ENCODE data around the gene ULK2.
A peak's percentile ranks its signal among the peaks of the same experiment; 100 is the strongest.
"Not testable (repeated sequence)": the region's sequence is repeated elsewhere in the genome, so short reads cannot be mapped to it uniquely, and the experiment has no call there.

Gene ULK2

DNA sequence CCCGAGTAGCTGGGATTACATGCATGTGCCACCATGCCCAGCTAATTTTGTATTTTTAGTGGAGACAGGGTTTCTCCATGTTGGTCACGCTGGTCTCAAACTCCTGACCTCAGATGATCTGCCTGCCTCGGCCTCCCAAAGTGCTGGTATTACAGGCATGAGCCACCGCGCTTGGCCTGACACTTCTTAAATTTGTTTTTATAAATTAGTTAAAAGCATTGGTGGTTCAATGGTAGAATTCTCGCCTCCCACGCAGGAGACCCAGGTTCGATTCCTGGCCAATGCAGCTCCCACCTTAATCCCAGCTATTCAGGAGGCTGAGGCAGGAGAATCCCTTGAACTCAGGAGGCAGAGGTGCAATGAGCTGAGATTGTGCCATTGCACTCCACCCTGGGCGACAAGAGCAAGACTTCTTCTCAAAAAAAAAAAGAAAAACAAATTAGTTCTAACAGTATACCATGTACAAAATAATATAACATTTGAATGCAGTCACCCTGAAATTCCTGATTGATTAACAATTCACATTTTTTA lies 7.0 kb downstream of the ULK2 start:
- DNase-seq: not testable (repeated sequence)

DNA sequence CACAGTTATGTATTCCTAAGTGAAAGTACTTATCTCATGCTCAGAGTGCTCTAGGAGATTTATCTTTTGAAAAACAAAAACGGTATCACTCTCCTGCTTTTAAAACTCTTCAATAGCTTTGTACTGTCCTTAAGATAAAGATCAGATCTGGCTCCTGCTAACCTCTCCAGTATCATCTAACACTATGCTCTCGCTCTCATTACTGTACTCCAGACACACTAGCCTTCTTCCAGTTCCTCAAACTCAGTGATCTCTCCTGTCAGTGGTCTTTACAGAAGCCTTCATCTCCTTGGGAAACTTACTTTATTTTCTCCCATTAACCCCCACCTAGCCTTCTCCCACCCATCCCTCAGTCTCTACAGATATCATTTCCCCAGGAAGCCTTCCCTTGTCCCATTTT lies 10.1 kb downstream of the ULK2 start:
- no peak for DNase-seq

DNA sequence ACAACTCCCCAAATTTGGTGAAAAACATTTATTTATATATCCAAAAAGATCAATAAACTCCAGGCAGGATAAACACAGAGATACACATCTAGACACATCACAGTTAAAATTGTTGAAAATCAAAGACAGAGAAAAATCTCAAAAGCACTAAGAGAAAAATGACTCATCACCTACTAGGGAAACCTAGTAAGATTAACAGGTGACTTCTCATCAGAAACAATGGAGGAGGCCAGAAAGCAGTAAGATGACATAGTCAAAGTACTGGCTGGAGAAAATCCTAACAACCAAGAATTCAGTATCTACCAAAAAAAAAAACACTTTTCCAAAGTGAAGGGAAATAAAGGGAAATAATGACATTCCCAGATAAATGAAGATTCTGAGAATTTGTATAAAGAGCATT lies 33.8 kb downstream of the ULK2 start:
- DNase-seq: no peak

DNA sequence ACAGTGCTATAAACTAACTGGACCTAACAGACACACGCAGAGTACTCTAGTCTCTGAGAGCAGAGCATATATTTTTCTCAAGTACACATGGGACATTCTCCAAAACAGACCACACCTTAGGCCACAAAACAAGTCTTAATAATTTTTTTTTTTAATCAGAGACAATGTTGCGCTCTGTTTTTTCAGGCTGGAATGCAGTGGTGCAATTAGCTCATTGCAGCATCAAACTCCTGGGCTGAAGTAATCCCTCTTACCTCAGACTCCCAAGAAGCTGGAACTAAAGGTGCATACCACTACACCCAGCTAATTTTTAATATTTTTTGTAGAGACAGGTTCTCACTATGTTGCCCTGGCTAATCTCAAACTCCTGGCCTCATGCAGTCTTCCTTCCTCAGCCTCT lies 37.7 kb downstream of the ULK2 start:
- no peak for DNase-seq

DNA sequence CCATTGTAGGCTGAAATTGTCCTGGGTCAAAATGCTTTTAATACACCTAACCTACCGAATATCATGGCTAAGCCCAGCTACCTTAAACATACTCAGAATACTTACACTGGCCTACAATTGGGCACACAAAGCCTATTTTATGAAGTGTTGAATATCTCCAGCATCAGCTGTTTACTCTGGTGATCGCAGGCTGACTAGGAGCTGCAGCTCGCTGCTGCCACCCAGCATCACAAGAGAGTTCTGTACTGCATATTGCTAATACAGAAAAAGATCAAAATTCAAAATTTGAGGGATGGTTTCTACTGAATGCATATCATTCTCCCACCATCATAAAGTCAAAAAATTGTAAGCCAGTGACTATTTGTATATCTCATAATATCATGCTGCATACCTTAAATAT lies 55.3 kb downstream of the ULK2 start:
- no peak for DNase-seq

- DNase-seq: no peak
Observed at GRCh38 chr17:19805006-19805405, 62.7 kb downstream of the ULK2 start.

DNA sequence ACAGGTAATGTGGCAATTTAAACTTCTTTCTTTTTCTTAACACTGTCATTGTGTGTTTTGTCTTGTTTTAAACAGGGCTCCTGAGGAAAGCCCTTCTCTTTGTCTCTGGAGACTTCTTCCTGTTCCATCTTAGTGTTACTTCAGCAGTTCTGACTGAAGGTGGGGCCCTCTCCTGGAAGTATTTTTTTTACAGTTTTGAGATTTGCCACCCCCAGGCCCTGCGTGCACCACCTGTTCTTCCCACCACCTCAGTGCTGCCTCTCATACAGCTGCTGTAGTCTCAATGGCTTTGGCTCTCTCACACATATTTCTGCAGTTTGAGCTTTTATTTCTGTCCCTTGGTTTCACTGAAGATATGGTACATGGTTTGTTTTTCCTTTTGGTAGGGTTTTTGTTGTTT lies 67.2 kb downstream of the ULK2 start:
- no peak for DNase-seq

GRCh38 chr17:19799796-19800195 lies 67.9 kb downstream of the ULK2 start:
- no peak for DNase-seq

DNA sequence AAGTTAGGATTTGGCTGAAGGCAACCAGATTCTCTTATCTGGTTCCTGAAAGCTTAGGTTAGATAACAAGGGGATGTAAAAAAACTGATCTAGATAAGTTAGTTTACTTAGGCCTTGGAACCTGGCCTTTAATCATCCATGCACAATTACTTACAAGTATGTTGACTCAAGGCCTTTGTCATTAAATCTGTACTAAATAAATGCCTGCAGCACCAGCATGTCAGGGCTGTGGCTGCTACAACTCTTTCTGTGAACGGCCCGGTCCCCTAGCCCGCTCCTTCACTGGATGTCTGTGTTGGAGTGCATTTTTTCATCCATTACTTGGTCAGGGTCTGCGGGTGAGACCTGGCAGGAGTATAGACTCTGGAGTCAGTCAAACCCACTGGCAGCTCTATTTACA lies 71.3 kb downstream of the ULK2 start:
- DNase-seq: no peak

DNA sequence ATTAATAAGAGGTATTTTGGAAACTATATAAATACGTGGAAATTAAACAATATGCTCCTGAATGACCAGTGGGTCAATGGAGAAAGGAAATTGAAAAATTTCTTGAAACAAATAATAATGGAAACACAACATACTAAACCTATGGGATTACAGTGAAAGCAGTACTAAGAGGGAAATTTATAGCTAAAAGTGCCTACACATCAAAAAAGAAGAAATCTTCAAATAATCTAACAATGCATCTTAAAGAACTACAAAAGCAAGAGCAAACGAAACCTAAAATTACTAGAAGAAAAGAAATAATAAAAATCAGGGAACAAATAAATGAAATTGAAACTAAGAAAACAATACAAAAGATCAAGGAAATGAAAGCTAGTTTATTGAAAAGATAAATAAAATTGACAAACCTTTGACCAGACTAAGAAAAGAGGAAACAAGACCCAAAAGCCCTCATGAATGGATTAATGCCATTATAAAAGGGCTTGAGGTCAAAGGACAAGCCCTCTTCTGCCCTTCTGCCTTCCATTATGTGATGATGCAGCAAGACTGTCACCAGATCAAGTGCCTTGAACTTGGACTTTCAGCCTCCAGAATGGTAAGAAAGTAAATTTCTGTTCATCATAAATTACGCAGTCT lies 75.7 kb downstream of the ULK2 start:
- peak in 1 of 3 donors; percentile 20 for DNase-seq

DNA sequence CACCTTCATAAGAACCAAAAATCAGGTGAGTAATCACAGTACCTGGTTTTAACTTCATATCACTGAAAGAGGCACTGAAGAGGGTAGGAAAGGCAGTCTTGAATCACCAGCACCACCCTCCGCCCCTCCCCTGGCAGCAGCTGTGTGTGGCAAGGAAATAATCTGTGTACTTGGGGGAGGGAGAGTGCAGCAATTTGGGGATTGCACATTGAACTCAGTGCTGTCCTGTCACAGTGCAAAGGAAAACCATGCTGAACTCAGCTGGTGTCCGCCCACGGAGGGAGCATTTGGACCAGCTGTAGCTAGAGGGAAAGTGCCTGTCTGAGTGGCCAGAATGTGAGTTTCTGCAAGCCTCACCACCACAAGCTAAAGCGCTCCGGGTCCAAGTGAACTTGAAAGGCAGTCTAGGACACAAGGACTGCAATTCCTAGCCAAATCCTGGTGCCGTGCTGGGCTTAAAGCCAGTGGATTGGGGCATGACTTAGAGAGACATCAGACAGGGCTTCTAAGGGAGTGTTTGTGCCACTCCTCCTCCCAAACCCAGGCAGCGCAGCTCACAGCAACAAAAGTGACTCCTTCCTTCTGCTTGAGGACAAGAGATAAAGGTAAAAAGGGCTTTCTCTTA lies 79.9 kb downstream of the ULK2 start:
- DNase-seq: peak; percentile 59 to 75 (median 64)

DNA sequence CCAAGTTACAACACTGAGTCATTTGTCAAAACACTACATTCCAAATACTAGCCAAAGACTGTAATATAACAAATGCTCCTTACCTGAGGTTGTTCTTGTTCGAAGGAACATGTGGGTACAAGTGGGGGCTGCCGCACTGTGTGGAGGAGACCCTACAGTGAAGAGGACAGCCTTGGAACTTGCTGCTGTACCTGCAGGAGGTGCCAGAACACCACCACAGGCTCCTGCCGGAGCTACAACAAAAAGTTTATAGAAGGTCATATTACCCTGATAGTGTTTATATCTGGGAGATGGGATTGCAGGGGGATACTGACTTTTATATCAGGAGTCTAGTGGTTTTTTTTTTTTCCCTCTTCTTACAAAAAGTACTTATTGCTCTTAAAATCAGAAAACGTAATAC lies 81.9 kb downstream of the ULK2 start:
- no peak for DNase-seq

DNA sequence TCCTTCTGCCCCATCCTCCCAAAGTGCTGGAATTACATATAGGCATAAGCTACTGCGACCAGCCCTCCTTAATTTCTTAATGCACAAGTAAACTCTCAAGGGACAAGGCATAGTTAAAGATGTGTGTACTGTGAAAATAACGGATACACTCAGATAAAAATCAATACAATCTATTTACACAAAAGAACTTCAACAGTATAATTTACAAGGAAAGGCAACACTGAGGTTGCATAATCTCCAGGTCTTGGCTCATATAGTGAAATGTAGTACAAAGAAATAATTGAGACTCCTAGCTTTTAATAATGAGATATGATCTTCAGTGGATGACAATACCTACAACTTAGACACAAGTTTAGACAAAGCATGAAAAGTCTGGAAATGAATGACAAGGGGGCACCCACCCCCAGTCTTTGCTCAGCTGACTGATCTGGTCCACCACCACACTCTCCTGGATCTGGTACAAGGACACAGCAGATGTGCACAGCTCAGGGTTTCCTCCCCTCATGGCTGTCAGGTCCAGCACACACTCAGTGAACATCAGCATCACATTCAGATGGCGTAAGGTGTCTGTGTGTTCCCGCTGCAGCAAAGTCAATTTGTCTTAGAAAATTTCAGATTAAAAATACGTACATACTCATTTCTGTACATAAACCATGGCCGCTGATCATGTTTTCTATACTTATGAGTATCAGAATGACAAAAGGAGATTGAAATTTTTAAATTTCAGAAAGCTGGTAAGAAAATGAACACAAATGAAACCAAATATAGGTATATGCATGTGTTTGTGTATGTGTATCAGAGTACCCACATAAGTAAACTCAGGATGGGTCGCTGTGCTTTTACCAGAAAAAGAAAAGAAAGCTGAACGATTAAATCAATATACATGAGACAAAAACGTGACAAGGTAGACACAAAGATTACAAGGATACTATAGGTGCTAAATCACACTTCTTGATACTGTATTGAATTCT lies 86.0 kb downstream of the ULK2 start:
- no peak for DNase-seq

DNA sequence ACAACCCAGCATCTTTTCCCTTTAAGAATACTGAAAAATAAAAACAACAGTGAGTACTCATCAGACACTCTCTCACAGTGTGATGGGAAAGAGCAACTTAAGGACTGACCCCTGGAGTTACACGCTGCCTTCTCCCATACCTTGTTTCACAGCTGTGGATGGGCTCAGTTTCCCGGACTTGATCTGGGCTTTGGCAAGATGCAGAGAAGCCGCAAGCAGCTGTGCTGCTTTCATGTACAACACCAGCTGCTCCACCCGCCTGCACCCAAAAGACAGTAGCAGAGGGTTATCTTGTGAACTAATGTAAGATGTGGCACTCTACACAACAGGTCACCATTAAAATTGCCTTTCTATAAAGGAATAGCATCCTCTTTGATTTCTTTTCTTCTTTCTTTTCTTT lies 86.9 kb downstream of the ULK2 start:
- no peak for DNase-seq

DNA sequence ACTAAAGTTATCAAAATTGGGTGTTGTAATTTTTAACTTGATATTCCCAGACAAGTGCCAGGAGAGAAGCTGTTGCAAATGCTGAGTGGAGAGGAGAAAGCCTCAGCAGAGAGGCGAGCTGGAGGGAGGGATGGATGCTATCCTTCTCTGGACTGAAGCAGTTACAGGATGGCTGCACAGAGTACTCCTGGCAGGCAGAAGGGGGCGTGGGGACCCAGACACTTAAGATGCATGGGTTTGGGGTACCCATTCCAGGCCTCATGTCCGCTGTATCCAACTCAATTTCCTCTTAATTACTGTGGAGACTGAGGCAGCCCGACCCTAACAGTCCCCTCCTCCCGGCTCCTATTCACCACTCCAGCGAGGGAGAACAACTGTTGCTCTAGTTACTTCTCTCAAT lies 94.2 kb downstream of the ULK2 start:
- no peak for DNase-seq

GRCh38 chr17:19771971-19772630 lies 95.6 kb downstream of the ULK2 start:
- DNase-seq: no peak

- no peak for DNase-seq
Observed at GRCh38 chr17:19770985-19771735, 96.6 kb downstream of the ULK2 start.

DNA sequence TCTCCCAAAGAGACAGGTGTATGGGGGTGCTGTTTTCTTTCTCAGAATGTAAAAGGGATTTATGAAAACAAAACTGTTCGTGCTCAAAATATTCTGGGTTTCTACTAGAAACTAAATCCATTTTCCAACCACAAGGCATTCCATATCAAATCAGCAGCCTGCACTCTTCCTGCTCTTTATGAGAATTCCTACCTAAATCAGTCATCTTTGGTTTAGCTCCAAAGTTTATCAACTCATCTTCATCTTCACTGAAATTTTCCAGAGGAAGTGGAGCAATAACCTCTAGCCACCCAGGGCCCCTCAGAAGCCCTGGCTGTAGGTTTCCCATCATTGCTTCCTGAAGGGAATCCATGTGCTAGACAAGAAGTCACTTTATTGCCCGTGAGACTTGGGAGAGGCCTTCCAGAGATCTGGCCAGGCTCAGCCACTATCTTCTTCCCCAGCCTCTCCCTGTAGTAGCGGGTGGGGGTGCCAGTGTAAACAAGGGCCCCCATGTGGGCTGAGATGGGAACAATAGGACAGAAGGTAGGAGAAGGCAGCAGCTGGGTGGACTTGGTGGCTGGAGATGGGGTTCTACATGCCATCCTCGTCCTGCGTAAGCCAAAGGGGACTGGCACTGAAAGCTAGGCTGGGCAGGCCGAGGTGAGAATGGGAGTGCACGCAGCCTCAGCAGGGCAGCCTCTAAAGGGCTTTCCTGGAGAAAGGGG lies 97.6 kb downstream of the ULK2 start:
- DNase-seq: no peak

- DNase-seq: no peak
Observed at GRCh38 chr17:19768046-19768782, 99.5 kb downstream of the ULK2 start.

DNA sequence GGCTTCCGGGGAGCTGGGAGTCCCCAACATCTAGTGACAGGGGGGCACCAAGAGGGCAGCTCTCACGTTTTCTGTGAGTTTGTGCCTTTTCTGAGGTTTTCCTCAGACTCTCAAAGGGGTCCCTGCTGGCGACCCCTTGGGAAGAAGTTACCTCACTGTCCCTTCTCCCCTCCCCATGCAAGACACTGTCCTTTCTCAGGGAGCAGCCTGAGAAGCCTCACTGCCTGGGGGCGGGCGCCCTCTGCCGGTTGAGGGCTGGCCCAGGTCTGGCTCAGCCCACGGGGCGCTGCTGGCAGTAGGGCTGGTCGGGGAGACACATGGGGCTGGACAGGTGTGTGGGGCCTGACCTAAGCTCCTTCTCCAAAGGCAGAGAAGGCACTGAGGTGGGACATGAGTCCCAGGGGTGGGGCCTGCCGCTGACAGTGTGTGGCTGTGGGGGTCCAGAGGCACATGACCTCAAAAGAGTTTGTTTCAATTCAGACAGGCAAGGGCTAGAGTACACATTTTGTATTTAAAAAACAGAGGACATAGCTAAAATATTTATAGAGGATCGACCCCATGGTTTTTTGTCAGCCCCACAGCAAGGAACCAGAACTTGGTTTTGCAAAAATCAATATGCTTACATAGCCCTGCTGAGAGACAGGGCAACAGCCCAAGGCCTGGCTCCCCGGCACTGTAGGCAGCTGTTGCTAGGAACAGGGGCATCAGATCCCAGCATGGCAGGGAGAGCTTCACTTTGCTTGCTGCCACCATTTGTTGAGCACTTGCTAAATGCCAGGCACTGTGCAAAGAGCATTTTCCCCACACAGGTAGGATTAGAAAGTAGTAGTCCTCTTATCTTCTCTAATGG lies 101.1 kb downstream of the ULK2 start:
- DNase-seq: peak; percentile 79 to 93 (median 87)

Data from suppressor macrophage treated with lipopolysaccharide for 1 hour (primary cell).